Activated B cell treated with CpG ODN at 0.5 μM for 24 hours (primary cell): ENCODE data around the gene C5orf22. TPM values are rescaled to one million over a fixed set of nuclear protein-coding genes. Genes with fewer than 3 reads are reported as not detected.
"Not testable (repeated sequence)": the region's sequence is repeated elsewhere in the genome, so short reads cannot be mapped to it uniquely, and the experiment has no call there.

Experiments
- ATAC-seq: fragments of 200-7000 bp; cut with Tn5 transposase; one replicate; pipeline ENCODE4 v1.10.0; 2021; ENCODE audit warnings: low read depth, mild to moderate bottlenecking, moderate library complexity
- CTCF ChIA-PET: fragments of 350-600 bp; sonication (Branson Sonifier 250); formaldehyde crosslinking; loops from one replicate; lab custom pipeline; 2021; ENCODE audit warnings: antibody characterized with exemption; lab: Charles Lee
- POLR2A ChIA-PET: fragments of 350-600 bp; sonication (Branson Sonifier 250); formaldehyde crosslinking; loops from one replicate; lab custom pipeline; 2021; ENCODE audit warnings: antibody characterized with exemption; lab: Charles Lee
- DNase-seq: peaks from one replicate; pipeline ENCODE4 v3.0.0; 2022
- H3K27ac Mint-ChIP-seq: one replicate; pipeline ENCODE4 v1.8.0; 2020; ENCODE audit warnings: mixed read lengths
- H3K27me3 Mint-ChIP-seq: one replicate; pipeline ENCODE4 v1.8.0; 2021; ENCODE audit warnings: mixed read lengths
- H3K36me3 Mint-ChIP-seq: one replicate; pipeline ENCODE4 v1.8.0; 2021; ENCODE audit warnings: low read depth, mixed read lengths
- H3K4me1 Mint-ChIP-seq: one replicate; pipeline ENCODE4 v1.8.0; 2021; ENCODE audit warnings: mixed read lengths
- H3K4me3 Mint-ChIP-seq: one replicate; pipeline ENCODE4 v1.8.0; 2020; ENCODE audit warnings: mild to moderate bottlenecking, mixed read lengths
- H3K9me3 Mint-ChIP-seq: one replicate; pipeline ENCODE4 v1.8.0; 2020; ENCODE audit warnings: mixed read lengths
- CTCF ChIP-seq: fragments of 200-600 bp; IDR thresholded peaks from one replicate; pipeline ENCODE4 v1.8.0; 2022; ENCODE audit warnings: antibody characterized with exemption, mild to moderate bottlenecking
- intact Hi-C: fragments of 100-400 bp; cut with micrococcal nuclease; formaldehyde crosslinking; loops from one replicate; pipeline ENCODE4 v1.15.1; 2024
- total RNA-seq: library from RNA; stranded (reverse); gene quantifications from 2 replicates; pipeline ENCODE4 v1.2.3, GENCODE V29; 2022

The C5orf22 gene
- total RNA-seq, 1 donor from 2014 or later = 27.0 TPM

GRCh38 chr5:31596354-31596753, 64.3 kb downstream of the C5orf22 start:
- Mint-ChIP-seq H3K4me1 (peaks cover 10% of the 10 kb centered on the region), H3K27me3 (peaks cover 5% of the 10 kb centered on the region), H3K27ac (no peak overlapping the region), H3K4me3 (no peak overlapping the region), H3K9me3 (no peaks in the 10 kb centered on the region), H3K36me3 (no peaks in the 10 kb centered on the region)
- POLR2A ChIA-PET = no interaction called here
- ATAC-seq (no peak), DNase-seq (no peak)
- no peak for TF ChIP-seq CTCF
- intact Hi-C loops = no loop called here
- CTCF ChIA-PET = no interaction called here

DNA sequence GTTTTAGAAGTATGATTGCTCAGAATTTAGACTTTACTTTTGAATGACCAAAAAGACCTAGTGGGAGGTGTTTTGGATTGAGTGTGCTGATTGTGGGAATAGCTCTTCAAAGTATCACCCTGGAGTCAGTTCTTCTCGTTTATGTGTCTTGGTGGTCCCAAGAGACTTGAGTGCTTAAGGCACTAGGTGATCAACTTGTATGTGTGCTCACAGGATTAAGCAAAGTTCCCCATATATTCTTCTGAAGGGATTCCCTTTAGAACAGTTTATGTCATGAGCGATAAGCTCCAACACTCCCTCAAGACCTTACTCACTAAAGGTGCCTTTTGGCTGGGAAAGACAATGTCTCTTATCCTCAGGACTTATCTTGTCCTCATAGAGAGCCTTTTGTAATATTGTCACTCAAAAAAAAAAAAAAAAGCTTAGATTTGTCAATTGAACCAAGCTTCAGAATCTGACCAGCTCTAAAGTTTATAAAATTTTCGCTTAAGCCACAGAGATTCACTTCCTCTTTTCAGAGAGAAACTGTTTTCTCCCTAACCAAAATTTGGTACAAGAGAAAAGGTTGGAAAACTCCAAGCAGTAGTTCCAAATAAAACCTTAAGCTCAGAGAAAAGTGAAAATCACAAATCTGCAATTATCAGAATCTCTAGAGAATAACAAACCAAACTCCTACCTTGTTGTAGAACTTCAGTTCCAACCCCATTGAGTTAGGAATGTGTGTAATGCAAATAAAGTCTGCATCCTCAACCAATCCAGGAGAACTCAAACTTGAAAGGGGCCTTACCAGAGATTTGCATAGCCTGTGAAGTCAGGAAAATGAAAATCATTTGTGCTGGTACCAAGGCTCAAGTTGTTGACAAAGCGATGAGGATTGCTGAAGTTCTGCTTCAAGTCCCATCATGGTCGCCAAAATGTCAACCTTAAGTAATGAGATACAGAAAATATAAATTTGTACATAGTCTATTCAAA, 66.8 kb downstream of the C5orf22 start:
- no peak for TF ChIP-seq CTCF
- Mint-ChIP-seq H3K9me3 (no peaks in the 10 kb centered on the region), H3K27me3 (peaks cover 5% of the 10 kb centered on the region), H3K4me3 (no peak overlapping the region), H3K27ac (no peak overlapping the region), H3K4me1 (peaks cover 10% of the 10 kb centered on the region), H3K36me3 (no peaks in the 10 kb centered on the region)
- ATAC-seq = no peak
- intact Hi-C loops = no loop called here
- DNase-seq = no peak
- ChIA-PET POLR2A (no interaction called here), CTCF (no interaction called here)

- intact Hi-C loops, POLR2A ChIA-PET, ATAC-seq: not testable (repeated sequence)
Measured at GRCh38 chr5:31602305-31602704, 70.2 kb downstream of the C5orf22 start.

DNA sequence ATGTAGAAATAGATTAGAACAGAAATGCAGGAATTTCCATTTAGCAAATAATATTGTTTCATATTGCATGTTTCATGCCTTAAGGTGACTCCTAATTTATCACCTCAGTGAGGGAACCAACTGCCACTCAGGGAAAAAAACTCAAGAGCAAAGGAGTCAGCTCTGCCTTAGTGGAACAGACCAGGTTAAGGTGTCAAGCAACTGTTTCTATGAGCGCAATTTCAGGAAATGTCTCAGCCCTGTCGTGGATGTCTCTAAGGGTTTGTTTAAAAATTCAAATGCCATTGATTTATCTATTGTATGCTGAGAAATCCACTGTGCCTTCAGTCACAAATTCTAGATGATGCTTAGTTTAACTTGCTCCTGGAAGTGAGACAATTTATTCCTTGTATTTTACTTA, 72.1 kb downstream of the C5orf22 start:
- peaks cover under 1% of the 10 kb centered on the region for H3K4me1 Mint-ChIP-seq
- no peaks in the 10 kb centered on the region for H3K36me3 Mint-ChIP-seq
- no peak for ATAC-seq
- no peak for TF ChIP-seq CTCF
- no peak for DNase-seq
- H3K27me3 Mint-ChIP-seq = peaks cover 4% of the 10 kb centered on the region
- no peak overlapping the region for H3K4me3 Mint-ChIP-seq
- H3K27ac Mint-ChIP-seq = no peak overlapping the region
- CTCF ChIA-PET = no interaction called here
- intact Hi-C loops = no loop called here
- H3K9me3 Mint-ChIP-seq = no peaks in the 10 kb centered on the region
- POLR2A ChIA-PET = no interaction called here

More at GRCh38 chr5:31602305-31602704, 70.2 kb downstream of the C5orf22 start:
- H3K9me3 Mint-ChIP-seq, H3K4me3 Mint-ChIP-seq, H3K27me3 Mint-ChIP-seq, CTCF ChIA-PET, H3K36me3 Mint-ChIP-seq, DNase-seq, H3K27ac Mint-ChIP-seq: not testable (repeated sequence)
- H3K4me1 Mint-ChIP-seq = peaks cover 10% of the 10 kb centered on the region

DNA sequence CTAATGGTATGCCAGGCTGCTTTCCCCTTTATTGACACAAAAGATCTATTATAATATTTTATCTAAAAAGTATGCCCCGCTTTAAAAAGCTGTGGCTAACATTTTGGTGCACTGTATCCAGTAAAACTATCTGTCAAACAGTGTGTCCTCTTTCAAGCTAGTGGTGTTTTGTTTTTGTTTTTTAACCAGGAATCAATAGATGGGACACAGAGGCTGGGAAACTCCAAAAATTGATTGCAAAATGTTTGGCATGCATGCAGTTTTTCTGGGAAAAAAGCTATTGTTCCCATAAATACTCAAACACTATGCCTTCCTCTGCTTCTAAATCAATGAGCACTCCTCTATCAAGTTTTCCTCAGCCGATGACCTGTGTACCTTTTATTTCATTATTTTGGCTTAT, 72.5 kb downstream of the C5orf22 start:
- Mint-ChIP-seq H3K36me3 (no peaks in the 10 kb centered on the region), H3K27ac (no peak overlapping the region), H3K9me3 (no peaks in the 10 kb centered on the region), H3K27me3 (peaks cover 4% of the 10 kb centered on the region), H3K4me3 (no peak overlapping the region), H3K4me1 (no peaks in the 10 kb centered on the region)
- ATAC-seq = no peak
- ChIA-PET CTCF (no interaction called here), POLR2A (no interaction called here)
- intact Hi-C loops = no loop called here
- TF ChIP-seq CTCF = no peak
- DNase-seq = no peak

Other genes starting within 250 kb of the C5orf22 start
- gene DROSHA, start 208 bp upstream of the C5orf22 start, total RNA-seq = 53.8 and 59.8 TPM in 2 replicates
- 0.12 and 0.38 TPM in 2 replicates for gene PDZD2, start 106.8 kb downstream of the C5orf22 start, total RNA-seq